ENCODE results near the gene POLR2E. TPM values are rescaled to one million over a fixed set of nuclear protein-coding genes. Genes with fewer than 3 reads are reported as not detected.

The POLR2E gene
- total and polyA plus RNA-seq, 2 of the 13 experiments (the other 11 are each of a cell fraction or from before 2014, with no cell fraction given): 140 to 272 TPM

GRCh38 chr19:1039646-1040475, 55.3 kb downstream of the POLR2E start, which contains the start of gene ABCA7 (continued):
- TF ChIP-seq ZNF691 (CRISPR knock-in tag; IDR thresholded peaks at IDR 0.05; ENCODE audit: borderline replicate concordance, low read depth) (no peak; the same call in 1 of the 2 replicates), SMARCE1 (IDR thresholded peaks at IDR 0.05; ENCODE audit: borderline replicate concordance) (no peak), ZNF281 (CRISPR knock-in tag; IDR thresholded peaks at IDR 0.05; ENCODE audit: borderline replicate concordance) (no peak), RBAK (CRISPR knock-in tag; IDR thresholded peaks at IDR 0.05) (no peak), ZNF296 (CRISPR knock-in tag; conservative IDR thresholded peaks at IDR 0.05) (no peak), SRSF1 (optimal IDR thresholded peaks at IDR 0.05; ENCODE audit: low read depth, low read length) (no peak), SAFB2 (CRISPR knock-in tag; IDR thresholded peaks at IDR 0.05; ENCODE audit: borderline replicate concordance, low read depth) (no peak; the same call in 1 of the 2 replicates), TIGD3 (CRISPR knock-in tag; IDR thresholded peaks at IDR 0.05; ENCODE audit: borderline replicate concordance) (no peak), ZNF704 (CRISPR knock-in tag; IDR thresholded peaks at IDR 0.05; ENCODE audit: borderline replicate concordance) (no peak), NONO (IDR thresholded peaks at IDR 0.05) (no peak), NONO (CRISPR knock-in tag; conservative IDR thresholded peaks at IDR 0.05) (peak; percentile 75; the same call in 1 of the 2 replicates), NFATC3 (CRISPR knock-in tag; IDR thresholded peaks at IDR 0.05) (no peak), ADNP (CRISPR knock-in tag; IDR thresholded peaks at IDR 0.05) (no peak), ZNF747 (CRISPR knock-in tag; IDR thresholded peaks at IDR 0.05; ENCODE audit: borderline replicate concordance) (no peak), ZNF501 (CRISPR knock-in tag; IDR thresholded peaks at IDR 0.05) (no peak), BATF2 (CRISPR knock-in tag; IDR thresholded peaks at IDR 0.05) (0 out of 2 replicates have a peak, but pooled peaks have one; percentile 40), IRF2 (CRISPR knock-in tag; IDR thresholded peaks at IDR 0.05) (no peak), SP1 (IDR thresholded peaks at IDR 0.05) (no peak), SP1 (CRISPR knock-in tag; IDR thresholded peaks at IDR 0.05) (peak; percentile 97), TBL1XR1 (IDR thresholded peaks at IDR 0.05; ENCODE audit: borderline replicate concordance, low read length, partially characterized antibody) (no peak), POLR2AphosphoS2 (IDR thresholded peaks at IDR 0.05; ENCODE audit: low read depth, low read length) (peak; percentile 36; the same call in 1 of the 2 replicates), TAF1 (CRISPR knock-in tag; IDR thresholded peaks at IDR 0.05) (peak; percentile 65; the same call in 1 of the 2 replicates), ZNF749 (CRISPR knock-in tag; IDR thresholded peaks at IDR 0.05; ENCODE audit: borderline replicate concordance) (no peak)
